DMS 273 treated with DMSO at 0.1 percent for 48 hours (cell line): ENCODE measurements around the gene TXLNG.

ENCODE experiments used
- DNase-seq: peaks from one replicate; lab custom pipeline; 2025; lab: John Stamatoyannopoulos, UW

Gene TXLNG

GRCh38 chrX:16874458-16875095 lies 88.3 kb downstream of the TXLNG start:
- DNase-seq: no peak

DNA sequence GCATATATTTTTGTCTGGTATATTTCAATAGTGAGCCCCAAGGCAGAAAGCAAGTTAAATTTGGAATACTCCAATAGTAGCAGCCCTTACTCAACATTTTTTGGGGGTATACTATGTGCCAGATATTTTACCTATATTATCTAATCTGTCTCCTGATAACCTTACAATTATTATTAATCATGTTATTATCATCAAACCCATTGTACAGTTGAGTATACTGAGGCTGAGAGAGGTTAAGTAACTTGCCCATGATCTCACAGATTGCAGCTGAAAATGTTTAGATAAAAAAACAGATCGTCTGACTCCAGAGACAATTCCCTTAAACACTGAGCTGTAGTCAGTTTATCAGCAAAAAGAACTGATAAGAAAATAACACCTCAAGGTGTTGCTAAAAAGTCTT lies 90.4 kb downstream of the TXLNG start:
- no peak for DNase-seq

- no peak for DNase-seq
These were observed 95.9 kb downstream of the TXLNG start for GRCh38 chrX:16882169-16882568.

- peak; percentile 84 for DNase-seq
These were observed 96.6 kb downstream of the TXLNG start for GRCh38 chrX:16882702-16883486.

DNA sequence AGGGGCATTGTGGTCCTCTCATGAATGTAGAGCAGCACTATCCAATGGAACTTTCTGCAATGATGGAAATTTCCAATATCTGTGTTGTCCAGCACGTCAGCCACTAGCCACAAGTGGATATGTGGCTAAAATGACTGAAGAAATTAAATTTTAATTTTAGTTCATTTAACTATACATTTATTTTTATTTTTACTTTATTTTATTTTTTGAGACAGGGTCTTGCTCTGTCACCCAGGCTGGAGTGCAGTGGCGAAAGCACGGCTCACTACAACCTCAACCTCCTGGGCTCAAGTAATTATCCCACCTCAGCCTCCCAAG lies 97.2 kb downstream of the TXLNG start:
- DNase-seq: no peak

GRCh38 chrX:16885628-16886027 lies 99.4 kb downstream of the TXLNG start:
- no peak for DNase-seq

GRCh38 chrX:16892504-16893362 lies 106.5 kb downstream of the TXLNG start:
- peak; percentile 90 for DNase-seq
